SK-N-MC (cell line): ENCODE results near the gene RSF1.
"Not testable (repeated sequence)": the region's sequence is repeated elsewhere in the genome, so short reads cannot be mapped to it uniquely, and the experiment has no call there.

ENCODE experiments used
- DNase-seq: peaks from one replicate; pipeline ENCODE4 v3.0.0-alpha.2; 2011; ENCODE audit warnings: low read depth, low spot score
- H3K27ac ChIP-seq: fragments of 200-600 bp; sonication (generic); 2 replicates; pipeline ENCODE4 v1.5.1; 2016; ENCODE audit warnings: mixed run types
- H3K36me3 ChIP-seq: fragments of 200-600 bp; sonication (generic); 2 replicates; pipeline ENCODE4 v1.6.1; 2017; ENCODE audit warnings: antibody characterized with exemption, low read length, mixed read lengths; ENCODE audit not compliant: insufficient read depth
- H3K4me3 ChIP-seq: fragments of 200-600 bp; sonication (generic); 2 replicates; pipeline ENCODE4 v1.5.1; 2016
- H3K9ac ChIP-seq: fragments of 200-600 bp; sonication (generic); 2 replicates; pipeline ENCODE4 v1.8.0; 2017; ENCODE audit warnings: mixed run types, mixed read lengths; ENCODE audit not compliant: insufficient read length
- H3K9me3 ChIP-seq: fragments of 200-600 bp; sonication (generic); 2 replicates; pipeline ENCODE4 v1.6.1; 2017; ENCODE audit warnings: low read depth, mild to moderate bottlenecking, antibody characterized with exemption, low read length, moderate library complexity, mixed read lengths
- EZH2 ChIP-seq: fragments of 200-600 bp; sonication (generic); IDR thresholded peaks from one replicate; pipeline ENCODE4 v1.6.1; 2017; ENCODE audit warnings: antibody characterized with exemption
- FOXP2 ChIP-seq: optimal IDR thresholded peaks from 2 replicates; pipeline ENCODE3; 2011; ENCODE audit warnings: mild to moderate bottlenecking, moderate library complexity; ENCODE audit not compliant: insufficient read depth; ENCODE audit errors: extremely low read length, control extremely low read depth
- POLR2AphosphoS5 ChIP-seq: IDR thresholded peaks from 2 replicates; pipeline ENCODE4 v1.6.1; 2012; ENCODE audit warnings: mild to moderate bottlenecking, low read depth, low read length, borderline replicate concordance

RSF1 gene

DNA sequence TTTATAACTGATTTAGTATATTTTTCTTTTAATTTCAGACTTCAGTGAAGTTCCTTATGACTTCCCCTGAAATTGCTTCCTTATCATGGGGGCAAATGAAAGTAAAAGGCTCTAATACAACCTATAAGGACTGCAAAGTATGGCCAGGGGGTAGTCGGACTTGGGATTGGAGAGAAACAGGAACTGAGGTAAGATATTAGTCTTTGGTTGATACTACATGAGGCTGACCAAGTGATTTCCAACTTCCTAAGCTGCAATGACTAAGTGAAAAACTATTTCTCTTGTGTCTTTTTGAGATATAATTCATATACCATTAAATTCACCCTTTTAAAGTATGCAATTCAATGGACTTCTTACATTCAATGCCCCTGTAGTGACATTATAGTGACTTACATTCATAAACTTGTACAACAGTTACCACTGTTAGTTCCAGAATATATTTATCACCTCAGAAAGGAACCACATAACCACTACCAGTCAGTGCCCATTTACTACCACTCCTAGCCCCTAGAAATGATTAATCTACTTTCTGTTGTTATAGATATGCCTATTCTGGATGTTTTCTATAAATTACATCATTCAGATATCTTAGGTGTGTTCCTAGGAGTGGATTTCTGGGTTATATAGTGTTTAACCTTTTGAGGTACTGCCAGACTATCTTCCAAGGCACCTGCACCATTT lies 22.1 kb upstream of the RSF1 start:
- TF ChIP-seq FOXP2: no peak
- no peak for TF ChIP-seq EZH2
- TF ChIP-seq POLR2AphosphoS5: no peak
- Histone ChIP-seq H3K9ac (no peak overlapping the region), H3K36me3 (peaks cover 6% of the 10 kb centered on the region), H3K4me3 (no peak overlapping the region), H3K27ac (no peak overlapping the region), H3K9me3 (no peaks in the 10 kb centered on the region)
- no peak for DNase-seq

DNA sequence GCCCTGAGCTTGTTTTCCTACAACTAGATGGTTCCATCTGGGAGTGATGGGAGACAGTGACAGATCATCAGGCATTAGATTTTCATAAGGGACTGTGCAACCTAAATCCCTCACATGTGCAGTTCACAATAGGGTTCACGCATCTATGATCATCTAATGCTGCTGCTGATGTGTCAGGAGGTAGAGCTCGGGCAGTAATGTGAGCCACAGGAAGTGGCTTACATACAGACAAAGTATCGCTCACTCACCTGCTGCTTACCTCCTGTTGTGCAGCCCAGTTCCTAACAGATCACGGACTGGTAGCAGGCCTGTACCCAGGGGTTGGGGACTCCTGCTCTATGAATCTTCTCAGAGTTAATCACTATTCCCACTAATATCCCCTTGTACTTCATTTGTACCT lies 12.8 kb upstream of the RSF1 start:
- no peak for DNase-seq
- H3K4me3 ChIP-seq: no peak overlapping the region
- no peaks in the 10 kb centered on the region for H3K36me3 ChIP-seq
- TF ChIP-seq FOXP2 (no peak), POLR2AphosphoS5 (no peak), EZH2 (no peak)
- H3K9ac ChIP-seq: no peak overlapping the region
- H3K9me3 ChIP-seq: no peaks in the 10 kb centered on the region
- H3K27ac ChIP-seq: no peak overlapping the region

DNA sequence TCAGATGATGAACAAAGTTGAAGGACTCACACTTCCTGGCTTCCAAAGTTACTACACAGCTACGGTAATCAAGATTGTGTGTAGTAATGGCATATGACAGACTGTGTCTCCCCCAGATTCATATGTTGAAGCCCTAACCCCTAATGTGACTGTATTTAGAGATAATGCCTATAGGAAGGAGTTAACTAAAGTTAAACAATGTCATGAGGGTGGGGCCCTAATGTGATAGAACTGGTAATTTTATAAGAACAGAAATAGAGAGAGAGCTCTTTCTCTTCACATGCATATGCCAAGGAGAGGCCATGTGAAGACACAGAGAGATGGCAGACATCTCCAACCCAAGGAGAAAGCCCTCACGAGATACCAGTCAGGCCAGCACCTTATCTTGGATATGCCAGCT lies 8.4 kb upstream of the RSF1 start:
- H3K9me3 ChIP-seq: no peaks in the 10 kb centered on the region
- TF ChIP-seq EZH2 (no peak), FOXP2 (no peak)
- H3K9ac ChIP-seq: no peak overlapping the region
- no peaks in the 10 kb centered on the region for H3K36me3 ChIP-seq
- no peak overlapping the region for H3K4me3 ChIP-seq
- H3K27ac ChIP-seq: no peak overlapping the region
- no peak for DNase-seq

DNA sequence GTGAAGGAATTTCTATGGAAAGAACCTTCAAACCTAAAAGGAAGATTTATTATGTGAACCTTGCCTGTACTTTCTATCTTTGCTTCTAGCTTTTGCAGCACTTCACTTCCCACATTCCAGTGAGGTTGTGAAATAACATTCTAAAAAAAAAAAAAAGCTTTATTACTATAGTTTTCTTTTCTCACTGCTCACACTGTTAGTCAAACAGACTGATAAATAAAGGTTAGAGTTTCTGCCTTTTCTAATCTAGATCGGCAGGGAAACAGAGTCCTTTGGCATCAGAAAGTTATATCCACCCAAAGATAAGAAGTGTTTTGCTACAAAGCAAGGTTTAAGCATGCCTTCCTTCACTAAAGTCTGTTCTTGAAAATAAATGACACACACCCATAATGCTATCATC lies 3.3 kb upstream of the RSF1 start:
- peak overlapping the region; percentile 21; the same call in 1 of the 2 replicates for H3K27ac ChIP-seq
- H3K9me3 ChIP-seq: no peaks in the 10 kb centered on the region
- no peaks in the 10 kb centered on the region for H3K36me3 ChIP-seq
- peak overlapping the region; percentile 38 for H3K9ac ChIP-seq
- H3K4me3 ChIP-seq: peak overlapping the region; percentile 2; the same call in 1 of the 2 replicates
- TF ChIP-seq FOXP2 (no peak), EZH2 (no peak), POLR2AphosphoS5 (no peak)
- no peak for DNase-seq

DNA sequence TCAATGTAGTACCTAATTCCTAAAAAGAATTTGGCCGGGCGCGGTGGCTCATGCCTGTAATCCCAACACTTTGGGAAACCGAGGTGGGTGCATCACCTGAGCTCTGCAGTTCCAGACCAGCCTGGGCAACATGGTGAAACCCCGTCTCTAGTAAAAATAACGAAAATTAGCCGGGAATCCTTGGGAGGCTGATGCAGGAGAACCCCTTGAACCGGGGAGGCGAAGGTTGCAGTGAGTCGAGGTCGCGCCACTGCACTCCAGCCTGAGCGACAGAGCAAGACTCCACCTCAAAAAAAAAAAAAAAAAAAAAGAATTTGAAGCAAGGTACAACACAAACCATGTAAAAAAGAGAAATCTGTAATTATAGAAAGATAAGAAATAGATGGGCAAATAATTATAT lies 1.6 kb upstream of the RSF1 start:
- H3K27ac ChIP-seq, H3K9ac ChIP-seq, H3K9me3 ChIP-seq, H3K4me3 ChIP-seq, H3K36me3 ChIP-seq, DNase-seq: not testable (repeated sequence)

DNA sequence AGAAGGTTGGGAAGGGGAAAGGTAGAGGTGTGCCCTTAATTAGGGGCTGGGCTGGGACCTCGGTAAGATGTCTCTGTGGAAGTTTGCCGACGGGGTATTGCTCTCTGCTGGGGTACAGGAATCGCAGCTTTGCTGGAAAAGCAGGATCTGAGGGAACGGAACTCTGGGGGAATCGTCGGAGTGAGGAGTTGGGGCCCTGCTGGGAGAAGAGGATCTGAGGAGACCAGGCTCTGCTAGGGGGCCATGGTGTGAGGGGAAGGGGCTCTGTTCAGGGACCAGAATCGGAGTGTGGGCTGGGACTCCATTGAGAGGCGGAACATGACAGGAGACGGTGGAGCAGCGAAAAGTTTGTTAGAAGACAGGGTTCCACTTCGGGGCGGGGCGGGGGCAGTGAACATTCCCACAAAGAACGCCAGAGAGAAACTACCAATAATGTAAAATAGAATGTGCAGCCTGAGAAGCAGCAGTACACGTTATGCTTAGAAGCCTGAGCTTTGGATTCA lies 878 bp upstream of the RSF1 start:
- no peak for TF ChIP-seq EZH2
- TF ChIP-seq POLR2AphosphoS5: no peak
- TF ChIP-seq FOXP2: no peak
- no peaks in the 10 kb centered on the region for H3K9me3 ChIP-seq
- peak overlapping the region; percentile 93 for H3K4me3 ChIP-seq
- DNase-seq: no peak
- H3K36me3 ChIP-seq: peaks cover 10% of the 10 kb centered on the region
- H3K9ac ChIP-seq: peak overlapping the region; percentile 80
- no peak overlapping the region for H3K27ac ChIP-seq

DNA sequence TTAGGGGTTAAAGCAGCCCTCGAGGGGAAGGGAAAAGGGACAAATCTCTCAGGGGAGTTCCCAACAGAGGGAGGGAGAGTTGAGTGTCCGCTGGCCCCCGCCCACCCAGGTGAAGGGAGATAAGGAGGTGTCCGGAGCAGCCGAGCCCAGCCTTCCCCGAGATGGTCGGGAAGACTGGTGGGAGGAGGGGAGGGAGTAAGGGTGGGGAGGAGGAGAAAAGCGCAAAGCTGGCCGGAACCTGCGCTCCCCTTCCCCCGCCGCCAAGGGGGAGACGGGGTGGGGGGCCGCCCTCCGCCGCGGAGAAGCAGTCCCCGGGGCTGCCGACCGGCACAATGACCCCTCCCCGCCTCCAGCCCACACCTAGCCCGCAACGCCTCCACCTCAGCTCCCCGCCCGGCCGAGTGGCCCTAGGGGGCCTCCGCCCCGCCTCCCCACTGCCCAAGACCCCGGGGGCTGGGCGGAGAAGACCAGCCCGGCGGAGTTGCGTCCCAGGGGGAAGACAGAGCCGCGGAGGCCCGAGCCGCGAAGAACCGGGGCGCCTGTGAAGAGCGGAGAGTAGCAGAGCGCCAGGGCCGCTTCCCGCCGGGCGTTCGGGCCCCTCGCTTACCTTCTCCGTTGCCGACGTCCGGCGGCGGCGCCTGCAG lies 479 bp downstream of the RSF1 start:
- H3K9me3 ChIP-seq: peaks cover 4% of the 10 kb centered on the region; the same call in 1 of the 2 replicates
- no peak for TF ChIP-seq EZH2
- TF ChIP-seq FOXP2: no peak
- no peak for TF ChIP-seq POLR2AphosphoS5
- H3K36me3 ChIP-seq: peaks cover 17% of the 10 kb centered on the region
- H3K4me3 ChIP-seq: peak overlapping the region; percentile 93
- peak overlapping the region; percentile 85 for H3K9ac ChIP-seq
- no peak for DNase-seq
- H3K27ac ChIP-seq: peak overlapping the region; percentile 82

DNA sequence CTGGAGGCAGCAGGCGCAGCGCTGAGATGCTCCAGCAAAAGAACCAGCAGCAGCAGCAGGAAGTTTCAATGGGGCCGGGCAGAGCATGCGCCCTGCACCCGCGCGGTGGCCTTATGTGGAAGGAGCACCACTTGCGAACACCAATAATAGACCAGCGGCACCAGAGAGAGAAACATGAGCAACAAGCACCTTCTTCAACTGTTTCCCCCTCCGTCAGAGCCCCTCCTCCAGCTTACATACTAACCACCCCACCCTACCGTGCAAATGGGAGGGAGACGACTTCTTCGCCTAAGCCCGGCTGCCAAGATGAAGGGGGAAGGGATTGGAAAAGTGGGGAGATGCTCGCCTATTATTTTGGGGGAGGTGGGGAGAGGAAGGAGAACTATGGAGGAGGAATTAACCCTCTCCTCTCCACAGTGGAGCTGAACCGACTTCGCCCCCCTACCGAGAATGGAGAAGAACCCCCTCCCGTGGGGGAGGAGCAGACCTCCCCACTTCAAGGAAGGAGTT lies 1.1 kb downstream of the RSF1 start:
- H3K9ac ChIP-seq: peak overlapping the region; percentile 85
- TF ChIP-seq POLR2AphosphoS5: peak; percentile 68
- no peak for TF ChIP-seq FOXP2
- peaks cover 10% of the 10 kb centered on the region; the same call in 1 of the 2 replicates for H3K9me3 ChIP-seq

More for the DNA sequence above, 1.1 kb downstream of the RSF1 start:
- peak overlapping the region; percentile 82 for H3K27ac ChIP-seq
- DNase-seq: peak; percentile 82
- H3K36me3 ChIP-seq: peaks cover 22% of the 10 kb centered on the region
- peak overlapping the region; percentile 93 for H3K4me3 ChIP-seq
